Measurements from ENCODE around the gene BCL7B. TPM values are rescaled to one million over a fixed set of nuclear protein-coding genes. Genes with fewer than 3 reads are reported as not detected.

BCL7B gene
- total RNA-seq, 1 donor from 2014 or later, result 82.9 TPM

- Histone ChIP-seq H3K27ac (replicated peaks) (peak within 1 kb of the TSS; percentile 88), H3K9me3 (replicated peaks) (no peaks in the 10 kb centered on the region), H3K4me1 (peaks cover 30% of the 10 kb centered on the region), H3K36me3 (peaks cover 15% of the 10 kb centered on the region), H3K4me3 (peak within 1 kb of the TSS; percentile 94), H3K27me3 (ENCODE audit: low read depth) (no peaks in the 10 kb centered on the region)
- TF ChIP-seq CTCF (IDR thresholded peaks at IDR 0.05; ENCODE audit: borderline replicate concordance), result peak; percentile 27
- intact Hi-C loops (cut with micrococcal nuclease), result no loop called here
- DNase-seq, result peak; percentile 99
These were observed 21.0 kb upstream of the BCL7B start, which contains the start of gene TBL2 for GRCh38 chr7:73578342-73579128. Gene TBL2, minus strand, starts transcription at chr7:73578579. Its CDS starts 30 bp downstream, at chr7:73578549.

GRCh38 chr7:73577627-73578341 is 20.3 kb upstream of the BCL7B start:
- peak overlapping the region; percentile 94 for H3K4me3 ChIP-seq
- peaks cover 22% of the 10 kb centered on the region for H3K36me3 ChIP-seq
- H3K4me1 ChIP-seq, result peaks cover 30% of the 10 kb centered on the region
- intact Hi-C loops (cut with micrococcal nuclease), result no loop called here
- no peaks in the 10 kb centered on the region for H3K9me3 ChIP-seq (replicated peaks)
- H3K27me3 ChIP-seq (ENCODE audit: low read depth), result no peaks in the 10 kb centered on the region
- H3K27ac ChIP-seq (replicated peaks), result peak overlapping the region; percentile 88
- DNase-seq, result no peak
- TF ChIP-seq CTCF (IDR thresholded peaks at IDR 0.05; ENCODE audit: borderline replicate concordance), result no peak

GRCh38 chr7:73573791-73574190 is 16.3 kb upstream of the BCL7B start:
- intact Hi-C loops (cut with micrococcal nuclease), result no loop called here
- DNase-seq, result no peak

GRCh38 chr7:73573276-73573675 is 15.8 kb upstream of the BCL7B start:
- intact Hi-C loops (cut with micrococcal nuclease), result no loop called here
- H3K27me3 ChIP-seq (ENCODE audit: low read depth), result no peaks in the 10 kb centered on the region

More at GRCh38 chr7:73573791-73574190, 16.3 kb upstream of the BCL7B start:
- Histone ChIP-seq H3K9me3 (replicated peaks) (no peaks in the 10 kb centered on the region), H3K4me3 (no peak overlapping the region), H3K4me1 (peaks cover 21% of the 10 kb centered on the region), H3K27me3 (ENCODE audit: low read depth) (no peaks in the 10 kb centered on the region), H3K27ac (replicated peaks) (no peak overlapping the region), H3K36me3 (peaks cover 59% of the 10 kb centered on the region)
- no peak for TF ChIP-seq CTCF (IDR thresholded peaks at IDR 0.05; ENCODE audit: borderline replicate concordance)

More at GRCh38 chr7:73573276-73573675, 15.8 kb upstream of the BCL7B start:
- no peaks in the 10 kb centered on the region for H3K9me3 ChIP-seq (replicated peaks)
- H3K27ac ChIP-seq (replicated peaks), result no peak overlapping the region
- H3K4me3 ChIP-seq, result no peak overlapping the region
- H3K4me1 ChIP-seq, result peaks cover 21% of the 10 kb centered on the region
- no peak for DNase-seq
- peaks cover 61% of the 10 kb centered on the region for H3K36me3 ChIP-seq
- TF ChIP-seq CTCF (IDR thresholded peaks at IDR 0.05; ENCODE audit: borderline replicate concordance), result no peak

Data from left ventricle myocardium inferior (tissue), 1 donor.